HepG2 (cell line): ENCODE measurements around the gene FAM20A. TPM values are rescaled to one million over a fixed set of nuclear protein-coding genes. Genes with fewer than 3 reads are reported as not detected.

Experiments used
- AKAP8 ChIP-seq: sonication (generic); formaldehyde crosslinking; IDR thresholded peaks from 2 replicates; pipeline ENCODE4 v1.5.1; 2020; ENCODE audit warnings: mild to moderate bottlenecking, missing genetic modification reagents
- ARHGAP35 ChIP-seq: sonication (generic); formaldehyde crosslinking; IDR thresholded peaks from 2 replicates; pipeline ENCODE4 v1.9.0; 2022; ENCODE audit warnings: mild to moderate bottlenecking, inconsistent platforms, moderate library complexity, missing genetic modification reagents, borderline replicate concordance
- ASH2L ChIP-seq: fragments of 300-600, 200-600 bp; sonication (generic); IDR thresholded peaks from 2 replicates; pipeline ENCODE4 v1.7.0; 2017; ENCODE audit warnings: low read depth, mild to moderate bottlenecking, moderate library complexity, mixed read lengths, low read length; ENCODE audit not compliant: insufficient read length
- ATF2 ChIP-seq: sonication (generic); formaldehyde crosslinking; IDR thresholded peaks from 2 replicates; pipeline ENCODE4 v1.4.0; 2020; ENCODE audit warnings: missing genetic modification reagents
- CREM ChIP-seq, 2 experiments: sonication (generic) in 1 of 2; formaldehyde crosslinking in 1 of 2; IDR thresholded peaks; 2 replicates each; pipeline versions ENCODE4 v1.4.0 to v1.6.1; 2016 to 2020; ENCODE audit warnings: antibody characterized with exemption in 1 of 2, mild to moderate bottlenecking in 1 of 2, missing genetic modification reagents in 1 of 2
- FOXP1 ChIP-seq, 2 experiments: fragments of 450-650 bp in 1 of 2; IDR thresholded peaks; 2 replicates each; pipeline ENCODE4 v1.6.1; 2017 to 2018; ENCODE audit warnings: antibody characterized with exemption in 1 of 2
- GPN1 ChIP-seq: sonication (generic); formaldehyde crosslinking; IDR thresholded peaks from 2 replicates; pipeline ENCODE4 v1.5.1; 2020; ENCODE audit warnings: missing genetic modification reagents, borderline replicate concordance
- HOXA3 ChIP-seq: sonication (generic); formaldehyde crosslinking; IDR thresholded peaks from 2 replicates; pipeline ENCODE4 v1.5.0; 2020; ENCODE audit warnings: missing genetic modification reagents
- KDM5A ChIP-seq: fragments of 200-600 bp; sonication (generic); IDR thresholded peaks from 2 replicates; pipeline ENCODE4 v1.7.0; 2018; ENCODE audit warnings: antibody characterized with exemption, mild to moderate bottlenecking, low read length, borderline replicate concordance
- MED1 ChIP-seq: sonication (generic); formaldehyde crosslinking; IDR thresholded peaks from 2 replicates; pipeline ENCODE4 v1.4.0; 2020; ENCODE audit warnings: missing genetic modification reagents
- MIER3 ChIP-seq: IDR thresholded peaks from 2 replicates; pipeline ENCODE4 v1.6.1; 2016; ENCODE audit warnings: missing compliant biosample characterization, borderline replicate concordance
- NFIC ChIP-seq: IDR thresholded peaks from 2 replicates; pipeline ENCODE4 v1.6.1; 2012; ENCODE audit warnings: mild to moderate bottlenecking, low read length, inconsistent platforms
- RXRB ChIP-seq: IDR thresholded peaks from 2 replicates; pipeline ENCODE4 v1.6.1; 2016; ENCODE audit warnings: borderline replicate concordance, missing genetic modification reagents, missing compliant biosample characterization
- SMAD9 ChIP-seq: sonication (generic); formaldehyde crosslinking; IDR thresholded peaks from 2 replicates; pipeline ENCODE4 v1.5.1; 2020; ENCODE audit warnings: mild to moderate bottlenecking, missing genetic modification reagents
- SMARCC2 ChIP-seq: fragments of 450-650 bp; IDR thresholded peaks from 2 replicates; pipeline ENCODE4 v1.6.1; 2017; ENCODE audit warnings: antibody characterized with exemption, mild to moderate bottlenecking
- SMC3 ChIP-seq: IDR thresholded peaks from 2 replicates; pipeline ENCODE4 v1.6.1; 2011; ENCODE audit warnings: low read length, improper control_type of control experiment
- SMYD3 ChIP-seq: sonication (generic); formaldehyde crosslinking; IDR thresholded peaks from 2 replicates; pipeline ENCODE4 v1.8.1; 2023; ENCODE audit warnings: mild to moderate bottlenecking, missing genetic modification reagents
- SRF ChIP-seq: IDR thresholded peaks from 2 replicates; pipeline ENCODE4 v1.6.1; 2011; ENCODE audit warnings: mild to moderate bottlenecking, low read depth, low read length, moderate library complexity
- TSC22D2 ChIP-seq: sonication (generic); formaldehyde crosslinking; IDR thresholded peaks from 2 replicates; pipeline ENCODE4 v1.5.1; 2020; ENCODE audit warnings: missing genetic modification reagents, mild to moderate bottlenecking, borderline replicate concordance
- ZBTB8A ChIP-seq: sonication (generic); formaldehyde crosslinking; IDR thresholded peaks from 2 replicates; pipeline ENCODE4 v1.4.0; 2020; ENCODE audit warnings: mild to moderate bottlenecking, low read depth, missing genetic modification reagents, borderline replicate concordance
- ZGPAT ChIP-seq: IDR thresholded peaks from 2 replicates; pipeline ENCODE4 v1.6.1; 2016; ENCODE audit warnings: mild to moderate bottlenecking
- ZNF296 ChIP-seq: sonication (generic); formaldehyde crosslinking; conservative IDR thresholded peaks from 2 replicates; pipeline ENCODE4 v1.5.0; 2020; ENCODE audit warnings: mild to moderate bottlenecking, missing genetic modification reagents
- ZNF639 ChIP-seq: conservative IDR thresholded peaks from 2 replicates; pipeline ENCODE4 v1.6.1; 2018; ENCODE audit warnings: missing genetic modification reagents
- ZNF703 ChIP-seq: sonication (generic); formaldehyde crosslinking; IDR thresholded peaks from 2 replicates; pipeline ENCODE4 v1.5.1; 2020; ENCODE audit warnings: missing genetic modification reagents, mild to moderate bottlenecking, moderate library complexity, borderline replicate concordance
- ZNF713 ChIP-seq: sonication (generic); formaldehyde crosslinking; IDR thresholded peaks from 2 replicates; pipeline ENCODE4 v1.4.0; 2020; ENCODE audit warnings: mild to moderate bottlenecking, missing genetic modification reagents
- ZNF740 ChIP-seq: sonication (generic); formaldehyde crosslinking; IDR thresholded peaks from 2 replicates; pipeline ENCODE4 v1.4.0; 2020; ENCODE audit warnings: missing genetic modification reagents
- polyA plus RNA-seq, 8 experiments: library from polyadenylated mRNA; depleted of rRNA in 3 of 8; stranded (reverse) in 7 of 8; unstranded in 1 of 8; fragments of >200 nt; fragmentation: Illumina TruSeq in 4 of 8; extraction: Trizol in 4 of 8; gene quantifications; 2 replicates each; pipeline versions ENCODE4 v1.2.1 to v1.2.3, GENCODE V29; 2011 to 2016; ENCODE audit warnings: low read depth in 4 of 8, missing spikeins in 1 of 8, mixed read lengths in 1 of 8; ENCODE audit not compliant: insufficient read depth in 1 of 8
- total RNA-seq, 5 experiments: library from RNA; depleted of rRNA; stranded (reverse); fragments of >200 nt; fragmentation: Illumina TruSeq; extraction: Trizol; gene quantifications; 2 replicates each; pipeline ENCODE4 v1.2.3, GENCODE V29; 2016; ENCODE audit warnings: low read depth in 1 of 5

FAM20A gene
- total and polyA plus RNA-seq, 2 of the 13 experiments (the other 11 are each of a cell fraction or from before 2014, with no cell fraction given): 9.3 to 20.7 TPM

GRCh38 chr17:68611353-68612208 lies 10.4 kb upstream of the FAM20A start (continued):
- TF ChIP-seq HOXA3: no peak
- TF ChIP-seq SMYD3 (CRISPR knock-in tag): 0 out of 2 replicates have a peak, but pooled peaks have one; percentile 43
- TF ChIP-seq ZNF703 (CRISPR knock-in tag): no peak
- no peak for TF ChIP-seq ZNF296 (CRISPR knock-in tag)
- peak; percentile 45; the same call in 1 of the 2 replicates for TF ChIP-seq NFIC
- no peak for TF ChIP-seq ATF2 (CRISPR knock-in tag)
- peak; percentile 38 for TF ChIP-seq MED1
- TF ChIP-seq ZNF713: no peak
- TF ChIP-seq ARHGAP35 (CRISPR knock-in tag): no peak
- TF ChIP-seq SMAD9 (CRISPR knock-in tag): no peak
- 0 out of 2 replicates have a peak, but pooled peaks have one; percentile 22 for TF ChIP-seq ZGPAT (CRISPR knock-in tag)
- TF ChIP-seq AKAP8 (CRISPR knock-in tag): no peak
- no peak for TF ChIP-seq SMC3
- TF ChIP-seq MIER3 (CRISPR knock-in tag): peak; percentile 43; the same call in 1 of the 2 replicates
- no peak for TF ChIP-seq FOXP1 (IDR thresholded peaks at IDR 0.05)
- TF ChIP-seq FOXP1 (CRISPR knock-in tag; IDR thresholded peaks at IDR 0.05): peak; percentile 68; the same call in 1 of the 2 replicates
- TF ChIP-seq CREM (IDR thresholded peaks at IDR 0.05): 0 out of 2 replicates have a peak, but pooled peaks have one; percentile 18
- TF ChIP-seq CREM (CRISPR knock-in tag; IDR thresholded peaks at IDR 0.05): no peak
- TF ChIP-seq ZBTB8A (CRISPR knock-in tag): no peak
- TF ChIP-seq RXRB (CRISPR knock-in tag): peak; percentile 38; the same call in 1 of the 2 replicates
- no peak for TF ChIP-seq ZNF639 (CRISPR knock-in tag)
- TF ChIP-seq KDM5A: no peak
- TF ChIP-seq GPN1 (CRISPR knock-in tag): no peak
- TF ChIP-seq ASH2L: peak; percentile 35
- TF ChIP-seq SMARCC2: no peak
- TF ChIP-seq ZNF740: no peak
- TF ChIP-seq SRF: no peak
- TF ChIP-seq TSC22D2: no peak
